ENCODE data around the gene PLCXD3. TPM values are rescaled to one million over a fixed set of nuclear protein-coding genes. Genes with fewer than 3 reads are reported as not detected.

The PLCXD3 gene
- total RNA-seq, 1 donor from 2014 or later = not detected

DNA sequence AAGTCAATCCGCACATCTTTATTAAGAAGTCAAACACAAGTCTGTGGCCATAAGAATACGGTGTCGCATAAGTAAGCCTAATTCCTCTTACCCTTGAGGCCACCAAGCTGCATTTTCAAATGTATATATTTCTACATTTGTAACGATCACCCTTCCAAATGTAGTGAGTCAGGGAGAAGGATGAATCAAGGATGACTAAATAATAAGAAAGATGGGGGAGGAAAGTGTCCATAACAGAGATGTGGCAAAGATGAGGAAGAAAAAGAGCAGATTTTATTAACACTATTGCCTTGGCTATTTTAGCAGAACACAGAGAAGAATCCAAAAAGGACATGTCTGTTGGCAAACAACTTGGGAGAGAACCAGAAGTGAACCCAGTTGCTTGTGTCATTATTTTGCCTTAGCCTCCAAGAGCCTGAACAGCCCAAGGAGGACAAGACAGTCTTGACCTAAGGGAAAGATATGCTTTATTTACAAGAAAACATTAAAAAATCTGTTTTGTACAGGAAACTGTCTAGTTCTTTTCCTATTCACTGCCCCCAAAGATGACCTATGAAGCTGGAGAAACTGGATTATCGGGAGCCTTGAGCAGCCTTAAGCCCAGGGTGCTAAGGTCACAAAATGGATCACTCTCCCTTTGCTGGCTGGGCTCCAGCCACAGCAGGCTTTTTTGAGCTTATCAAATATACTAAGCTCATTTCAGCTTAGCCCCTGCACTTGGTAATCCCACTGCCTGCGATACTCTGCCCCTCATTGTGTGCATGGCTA lies 101.5 kb downstream of the PLCXD3 start:
- intact Hi-C loops (cut with micrococcal nuclease) = no loop called here
- ChIA-PET POLR2A (no interaction called here), CTCF (no interaction called here)
- ATAC-seq (ENCODE audit: low read depth) = no peak
- TF ChIP-seq, protein P1, sequence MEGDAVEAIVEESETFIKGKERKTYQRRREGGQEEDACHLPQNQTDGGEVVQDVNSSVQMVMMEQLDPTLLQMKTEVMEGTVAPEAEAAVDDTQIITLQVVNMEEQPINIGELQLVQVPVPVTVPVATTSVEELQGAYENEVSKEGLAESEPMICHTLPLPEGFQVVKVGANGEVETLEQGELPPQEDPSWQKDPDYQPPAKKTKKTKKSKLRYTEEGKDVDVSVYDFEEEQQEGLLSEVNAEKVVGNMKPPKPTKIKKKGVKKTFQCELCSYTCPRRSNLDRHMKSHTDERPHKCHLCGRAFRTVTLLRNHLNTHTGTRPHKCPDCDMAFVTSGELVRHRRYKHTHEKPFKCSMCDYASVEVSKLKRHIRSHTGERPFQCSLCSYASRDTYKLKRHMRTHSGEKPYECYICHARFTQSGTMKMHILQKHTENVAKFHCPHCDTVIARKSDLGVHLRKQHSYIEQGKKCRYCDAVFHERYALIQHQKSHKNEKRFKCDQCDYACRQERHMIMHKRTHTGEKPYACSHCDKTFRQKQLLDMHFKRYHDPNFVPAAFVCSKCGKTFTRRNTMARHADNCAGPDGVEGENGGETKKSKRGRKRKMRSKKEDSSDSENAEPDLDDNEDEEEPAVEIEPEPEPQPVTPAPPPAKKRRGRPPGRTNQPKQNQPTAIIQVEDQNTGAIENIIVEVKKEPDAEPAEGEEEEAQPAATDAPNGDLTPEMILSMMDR (IDR thresholded peaks at IDR 0.05) = no peak
- Mint-ChIP-seq H3K4me1 (no peaks in the 10 kb centered on the region), H3K9me3 (no peaks in the 10 kb centered on the region), H3K4me3 (no peak overlapping the region), H3K27me3 (no peaks in the 10 kb centered on the region), H3K36me3 (ENCODE audit: low read depth) (no peaks in the 10 kb centered on the region), H3K27ac (no peak overlapping the region)
- DNase-seq = no peak

DNA sequence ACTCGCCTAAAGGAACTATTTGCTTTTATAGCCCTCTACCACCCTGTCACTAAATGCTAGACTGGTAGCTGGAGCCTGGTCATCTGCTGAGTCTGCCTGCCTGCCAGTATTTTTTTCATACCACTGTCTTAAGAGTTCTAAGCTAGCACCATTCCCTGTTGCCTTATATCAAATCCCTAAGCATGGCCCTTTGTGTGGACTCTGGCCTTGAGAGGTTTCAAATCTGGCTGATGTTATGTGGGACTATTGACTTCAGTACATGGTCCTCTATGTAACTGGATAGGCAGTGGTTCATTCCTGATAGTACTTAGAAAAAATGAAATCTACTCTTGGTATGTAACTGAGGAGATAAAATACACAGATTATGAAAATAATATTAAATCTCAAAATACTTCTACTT lies 103.5 kb downstream of the PLCXD3 start:
- ChIA-PET CTCF (no interaction called here), POLR2A (no interaction called here)
- Mint-ChIP-seq H3K27me3 (no peaks in the 10 kb centered on the region), H3K36me3 (ENCODE audit: low read depth) (no peaks in the 10 kb centered on the region), H3K4me1 (no peaks in the 10 kb centered on the region), H3K27ac (no peak overlapping the region), H3K4me3 (no peak overlapping the region), H3K9me3 (no peaks in the 10 kb centered on the region)
- ATAC-seq (ENCODE audit: low read depth) (no peak), DNase-seq (no peak)
- TF ChIP-seq, protein P1 (IDR thresholded peaks at IDR 0.05) = no peak
- intact Hi-C loops (cut with micrococcal nuclease) = no loop called here

DNA sequence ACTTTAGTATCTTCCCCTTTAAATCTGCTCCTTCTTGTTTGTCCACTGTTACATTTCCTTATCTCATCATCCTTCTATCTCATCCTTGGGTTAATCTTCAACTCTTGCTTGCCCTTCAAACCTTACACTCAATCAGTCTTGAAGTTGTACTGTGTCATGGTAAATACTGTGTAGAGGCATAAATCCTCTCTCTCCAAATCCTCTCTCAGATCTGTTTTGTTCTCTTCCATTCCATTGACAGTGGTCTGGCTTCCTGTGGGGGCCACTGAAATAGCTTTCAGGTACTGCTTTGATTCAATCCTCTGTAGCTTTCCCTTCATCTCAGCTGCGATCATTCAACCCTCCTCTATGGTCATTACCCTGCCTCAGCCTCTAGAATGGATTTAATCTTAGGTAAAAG lies 104.0 kb downstream of the PLCXD3 start:
- H3K36me3 Mint-ChIP-seq (ENCODE audit: low read depth) = no peaks in the 10 kb centered on the region
- TF ChIP-seq, protein P1 (IDR thresholded peaks at IDR 0.05) = no peak
- H3K27ac Mint-ChIP-seq = no peak overlapping the region
- CTCF ChIA-PET = no interaction called here
- DNase-seq (no peak), ATAC-seq (ENCODE audit: low read depth) (no peak)
- H3K4me3 Mint-ChIP-seq = no peak overlapping the region
- H3K27me3 Mint-ChIP-seq = no peaks in the 10 kb centered on the region
- H3K4me1 Mint-ChIP-seq = no peaks in the 10 kb centered on the region
- POLR2A ChIA-PET = no interaction called here
- H3K9me3 Mint-ChIP-seq = no peaks in the 10 kb centered on the region
- intact Hi-C loops (cut with micrococcal nuclease) = no loop called here

DNA sequence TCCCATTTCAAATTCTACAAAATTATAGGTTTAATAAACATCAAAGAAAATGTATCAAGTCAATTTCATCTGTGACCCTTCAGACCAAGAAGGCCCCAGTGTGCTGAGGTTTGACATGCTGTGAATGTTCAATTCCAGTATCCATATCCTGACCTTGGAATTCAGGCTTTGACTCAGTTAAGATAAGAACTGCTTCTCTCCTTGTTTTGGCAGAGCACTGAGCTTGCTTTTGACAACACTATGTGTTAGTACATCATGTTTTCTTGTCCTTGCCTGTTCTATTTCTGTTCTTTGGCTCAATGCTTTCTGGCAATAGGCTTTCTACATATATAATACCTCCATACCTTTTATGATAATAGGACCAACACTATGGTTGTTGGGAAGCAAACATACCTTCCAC lies 105.6 kb downstream of the PLCXD3 start:
- ChIA-PET POLR2A (no interaction called here), CTCF (no interaction called here)
- no peak overlapping the region for H3K4me3 Mint-ChIP-seq
- no peaks in the 10 kb centered on the region for H3K36me3 Mint-ChIP-seq (ENCODE audit: low read depth)
- intact Hi-C loops (cut with micrococcal nuclease) = no loop called here
- no peaks in the 10 kb centered on the region for H3K4me1 Mint-ChIP-seq
- ATAC-seq (ENCODE audit: low read depth) (no peak), DNase-seq (no peak)
- H3K9me3 Mint-ChIP-seq = peaks cover 2% of the 10 kb centered on the region
- TF ChIP-seq, protein P1 (IDR thresholded peaks at IDR 0.05) = no peak
- H3K27ac Mint-ChIP-seq = no peak overlapping the region
- no peaks in the 10 kb centered on the region for H3K27me3 Mint-ChIP-seq

DNA sequence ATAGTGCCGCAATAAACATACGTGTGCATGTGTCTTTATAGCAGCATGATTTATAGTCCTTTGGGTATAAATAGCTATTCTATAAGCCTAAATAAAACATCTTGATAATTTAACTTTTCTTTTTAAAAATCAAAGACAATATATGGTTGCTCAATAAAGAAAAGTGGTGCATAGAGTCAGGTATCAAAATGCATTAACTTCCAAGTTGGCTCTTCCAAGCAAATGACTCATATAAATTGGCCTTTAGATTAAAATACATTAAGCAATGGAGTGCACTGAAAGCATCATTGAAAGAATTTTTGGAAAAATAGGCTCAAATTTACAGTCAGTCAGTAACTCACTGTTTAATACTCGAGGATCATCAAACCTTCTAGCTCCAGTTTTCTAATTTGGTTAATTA lies 106.6 kb downstream of the PLCXD3 start:
- POLR2A ChIA-PET = no interaction called here

More for the DNA sequence above, 106.6 kb downstream of the PLCXD3 start:
- Mint-ChIP-seq H3K27me3 (no peaks in the 10 kb centered on the region), H3K4me1 (no peaks in the 10 kb centered on the region), H3K9me3 (peaks cover 7% of the 10 kb centered on the region), H3K36me3 (ENCODE audit: low read depth) (no peaks in the 10 kb centered on the region), H3K27ac (no peak overlapping the region), H3K4me3 (no peak overlapping the region)
- DNase-seq (no peak), ATAC-seq (ENCODE audit: low read depth) (no peak)
- TF ChIP-seq, protein P1 (IDR thresholded peaks at IDR 0.05) = no peak
- CTCF ChIA-PET = no interaction called here
- intact Hi-C loops (cut with micrococcal nuclease) = no loop called here

All from activated B cell treated with CpG ODN at 0.5 μM for 24 hours (primary cell).